ENCODE measurements around the gene IL32.

- TF ChIP-seq CTCF (IDR thresholded peaks at IDR 0.05) (peak; percentile 85), EZH2phosphoT487 (IDR thresholded peaks at IDR 0.05) (no peak)
Measured at GRCh38 chr16:3027983-3028715, 37.3 kb upstream of the IL32 start.

All from neural progenitor cell (in vitro differentiated cells).